22Rv1 (cell line): ENCODE results near the gene RAI2.

ENCODE experiments used
- CTCF ChIP-seq: fragments of 450-650 bp; IDR thresholded peaks from 2 replicates; pipeline ENCODE4 v1.5.1; 2017; ENCODE audit warnings: mild to moderate bottlenecking
- ZFX ChIP-seq: fragments of 450-650 bp; IDR thresholded peaks from 2 replicates; pipeline ENCODE4 v1.6.1; 2017; ENCODE audit warnings: antibody characterized with exemption, borderline replicate concordance

GRCh38 chrX:17814059-17814458 is 47.0 kb downstream of the RAI2 start:
- TF ChIP-seq CTCF, result no peak
- TF ChIP-seq ZFX, result no peak
